HT-29 (cell line): Measurements from ENCODE around the gene MRPL44. TPM values are rescaled to one million over a fixed set of nuclear protein-coding genes. Genes with fewer than 3 reads are reported as not detected.

Experiments used
- DNase-seq: peaks from one replicate; pipeline ENCODE4 v3.0.0-alpha.2; 2015; ENCODE audit warnings: low spot score
- total RNA-seq: library from RNA; depleted of rRNA; stranded (reverse); fragments of >200 nt; shearing (Covaris generic); gene quantifications from 2 replicates; pipeline ENCODE4 v1.2.3, GENCODE V29; 2014; rRNA removed

The MRPL44 gene
- total RNA-seq = 23.1 and 24.4 TPM in 2 replicates

DNA sequence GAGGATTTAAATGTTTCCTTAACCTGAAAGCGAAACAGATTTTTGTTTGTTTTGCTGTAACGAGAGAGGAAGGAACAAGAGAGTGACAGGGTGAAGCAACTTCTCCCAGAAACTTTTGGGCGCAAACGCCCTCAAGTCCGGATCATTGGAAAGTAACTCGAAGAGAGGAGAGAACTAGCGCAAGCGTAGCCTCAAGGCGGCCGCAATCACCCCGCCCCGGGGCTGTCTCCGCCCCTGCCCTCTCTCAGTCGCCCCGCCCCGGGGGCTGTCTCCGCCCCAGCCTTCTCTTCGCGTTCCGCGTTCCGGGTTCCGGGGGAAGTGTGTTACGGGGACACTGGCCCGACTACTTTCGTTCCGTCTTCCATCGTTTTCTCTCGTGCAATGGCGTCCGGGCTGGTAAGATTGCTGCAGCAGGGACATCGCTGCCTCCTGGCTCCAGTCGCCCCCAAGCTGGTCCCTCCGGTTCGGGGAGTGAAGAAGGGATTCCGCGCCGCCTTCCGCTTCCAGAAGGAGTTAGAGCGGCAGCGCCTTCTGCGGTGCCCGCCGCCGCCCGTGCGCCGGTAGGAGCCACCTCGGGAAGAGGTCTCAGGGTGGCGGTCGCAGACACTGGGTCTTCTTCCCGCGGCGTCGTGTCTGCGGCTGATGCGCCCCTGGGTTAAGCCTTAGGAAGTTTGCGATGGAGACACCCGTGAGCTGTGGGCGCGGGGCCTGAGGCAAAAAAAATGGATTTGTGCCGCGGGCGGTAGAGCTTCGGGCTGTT, at the start of gene MRPL44:
MRPL44 (plus strand) TSS at position 372 of the 760 bp plus-strand sequence; CDS start at position 382, 10 bp downstream.
- peak; percentile 96 for DNase-seq

DNA sequence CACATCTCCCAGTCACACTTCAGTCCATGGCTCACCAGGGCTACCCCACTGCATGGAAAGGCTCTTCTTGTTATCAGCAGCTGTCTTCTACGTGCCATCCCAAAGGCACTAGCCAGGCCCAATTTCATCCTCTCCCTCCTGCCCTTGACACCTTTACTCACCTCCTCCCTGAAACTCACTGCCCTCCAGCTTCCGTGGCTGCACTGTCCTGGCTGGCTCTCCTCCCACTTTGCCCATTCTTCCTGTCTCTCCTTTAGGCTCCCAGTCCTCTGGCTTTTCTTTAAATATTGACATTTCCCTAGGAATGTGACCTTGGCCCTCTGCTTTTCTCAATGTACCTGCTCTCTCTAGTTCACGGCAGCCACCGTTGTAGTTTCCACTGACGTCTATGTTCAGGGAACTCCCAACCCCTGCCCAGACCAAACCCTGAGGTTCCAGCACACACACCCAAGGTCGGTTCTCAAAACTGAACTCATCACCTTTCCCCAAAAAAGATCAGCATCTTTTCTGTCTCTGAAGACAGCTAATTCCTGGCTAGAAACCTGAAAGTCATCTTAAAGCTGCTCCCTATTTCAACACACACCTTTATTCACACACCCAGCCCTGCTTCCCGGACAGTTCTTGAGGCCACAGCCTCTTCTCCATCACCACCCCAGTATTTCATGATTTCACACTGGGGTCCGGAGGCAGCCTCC, 48.8 kb upstream of the MRPL44 start:
- peak; percentile 22 for DNase-seq

DNA sequence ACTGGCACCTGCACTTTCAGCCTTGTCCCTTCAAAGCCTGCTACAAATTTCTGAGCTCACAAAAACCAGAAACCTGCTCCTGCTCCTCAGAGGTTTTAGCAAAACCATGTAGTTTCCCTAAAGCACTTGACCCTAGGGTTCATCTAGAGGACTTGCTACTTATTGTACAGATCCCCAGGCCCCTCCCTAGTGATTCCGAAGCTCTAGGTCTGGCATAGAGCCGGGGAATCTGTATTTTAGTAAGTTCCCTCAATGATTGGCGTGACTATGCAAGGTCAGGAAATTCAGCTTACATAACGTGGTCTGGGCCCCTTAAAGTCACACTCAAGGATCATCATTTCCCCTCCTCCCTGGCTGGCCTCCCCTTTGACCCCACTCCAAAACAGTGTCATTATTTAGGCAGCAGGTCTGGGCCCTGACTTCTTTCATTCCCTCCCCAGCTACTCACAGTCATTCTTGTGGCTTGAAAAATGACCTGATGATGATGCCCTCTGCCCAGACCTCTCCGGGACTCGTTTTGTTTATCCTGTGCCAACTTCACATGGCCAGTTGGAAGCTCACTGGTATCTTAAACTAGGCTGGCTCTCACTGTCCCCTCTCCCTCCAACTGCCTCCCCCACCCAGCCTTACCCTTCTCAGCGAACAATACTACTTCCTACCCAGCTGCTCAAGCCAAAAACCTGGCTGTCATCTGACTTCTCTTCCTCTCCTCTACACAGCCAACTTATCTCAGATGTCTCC, 48.1 kb upstream of the MRPL44 start:
- DNase-seq = peak; percentile 16

DNA sequence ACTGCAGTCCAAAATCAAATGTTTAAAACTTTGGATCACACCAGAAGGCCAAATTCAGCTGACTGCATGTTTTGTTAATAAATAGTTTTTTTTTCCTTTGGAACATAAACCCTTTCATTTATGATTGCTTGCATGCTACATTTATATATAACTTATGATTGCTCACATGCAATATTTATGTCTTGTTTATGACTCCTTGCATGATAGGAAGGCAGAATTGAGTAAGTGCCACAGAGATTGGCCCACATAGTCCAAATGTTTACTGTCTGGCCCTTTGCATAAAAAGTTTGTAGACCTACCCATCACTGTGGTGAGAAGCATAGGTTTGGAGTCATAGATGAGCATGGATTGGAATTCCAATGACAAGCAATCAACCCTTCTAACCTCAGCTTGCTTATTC, 42.9 kb upstream of the MRPL44 start:
- DNase-seq = no peak

DNA sequence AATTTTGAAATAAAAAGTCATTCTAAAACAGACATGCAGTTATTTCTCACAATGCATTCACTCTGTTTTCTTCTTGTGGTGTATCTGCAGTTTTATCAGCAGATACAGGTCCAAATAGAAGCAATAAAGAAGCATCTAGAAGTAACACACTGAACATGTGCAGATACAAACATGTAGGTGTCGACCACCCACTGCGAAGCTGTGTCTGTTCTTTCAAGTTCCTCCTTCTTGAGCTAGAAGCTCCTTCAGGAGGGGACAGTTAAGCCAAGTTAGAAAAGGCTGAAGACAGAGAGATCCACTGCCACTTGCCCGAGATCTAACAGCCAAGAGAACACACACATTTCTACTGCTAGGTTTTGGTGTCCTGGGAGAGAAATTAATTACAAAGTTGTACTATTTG, 42.2 kb upstream of the MRPL44 start:
- no peak for DNase-seq

DNA sequence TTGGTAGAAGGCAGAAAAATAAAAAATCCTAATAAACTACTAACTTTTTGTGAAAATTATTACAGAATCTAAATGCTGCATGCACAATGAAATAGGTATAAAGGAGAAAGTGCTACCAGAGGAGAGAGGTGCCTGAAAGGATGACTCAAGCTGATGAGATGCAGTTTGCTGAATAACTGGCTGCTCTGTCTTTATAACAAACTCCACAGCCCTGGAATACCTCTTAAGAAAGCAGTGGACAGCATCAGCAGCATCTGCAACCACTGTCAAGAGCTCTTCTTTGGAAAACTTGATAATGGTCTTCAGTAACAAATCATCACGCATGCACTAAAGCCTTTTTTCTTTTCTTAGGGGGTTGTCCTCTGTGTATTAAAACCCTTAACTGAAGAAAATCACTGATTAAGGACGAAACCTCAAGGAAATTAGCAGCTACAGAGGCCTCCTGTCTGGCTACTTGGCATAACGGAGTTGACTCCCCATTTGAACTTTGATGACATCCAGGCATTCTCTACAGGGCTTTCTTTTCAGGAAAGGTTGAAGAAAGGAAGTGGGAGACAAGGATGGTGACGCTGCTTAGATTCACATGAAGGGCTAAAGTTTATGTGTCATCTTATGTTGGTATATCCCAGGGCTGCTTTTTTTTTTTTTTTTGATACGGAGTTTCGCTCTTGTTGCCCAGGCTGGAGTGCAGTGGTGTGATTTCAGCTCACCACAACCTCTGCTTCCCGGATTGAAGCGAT, 40.9 kb upstream of the MRPL44 start:
- no peak for DNase-seq

DNA sequence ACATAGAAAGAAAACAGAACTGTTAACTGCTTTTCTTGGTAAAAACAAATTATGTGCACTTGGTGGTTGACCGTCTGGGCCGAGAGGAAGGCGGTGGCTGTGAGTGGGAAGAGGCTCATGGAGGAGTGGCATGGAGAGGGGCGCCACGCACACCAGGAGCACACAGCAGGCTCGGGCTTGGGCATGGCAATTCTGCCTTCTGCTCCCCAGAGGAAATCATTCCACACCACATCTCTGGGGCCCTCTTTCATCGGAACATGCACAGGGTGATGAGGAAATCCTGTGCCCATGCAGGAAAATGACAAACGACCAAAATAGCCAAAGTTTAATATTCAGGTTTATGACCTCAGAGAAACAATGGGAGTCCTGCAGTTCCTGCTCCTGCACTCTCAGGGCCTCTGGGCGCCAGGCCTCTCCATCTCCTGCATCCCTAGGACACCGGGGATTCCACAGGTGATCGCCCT, 38.6 kb upstream of the MRPL44 start:
- no peak for DNase-seq

DNA sequence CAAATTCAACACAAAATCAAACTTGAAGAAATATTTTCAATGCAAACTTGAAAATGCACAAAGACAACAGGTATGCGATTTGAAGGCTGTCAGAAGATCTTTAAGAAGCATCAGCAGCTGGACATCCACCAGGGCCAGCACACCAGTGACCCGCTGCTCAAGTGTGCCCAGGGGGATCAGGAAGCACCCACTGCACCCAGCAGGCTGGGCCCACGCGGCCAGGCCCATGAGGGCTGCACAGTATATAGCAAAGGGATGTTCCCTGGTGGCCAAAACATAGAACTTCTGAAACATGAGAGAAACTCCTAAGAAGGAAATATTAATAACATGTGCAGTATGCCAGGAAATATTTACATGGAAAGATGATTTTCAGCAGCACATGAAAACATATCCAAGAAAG, 37.2 kb upstream of the MRPL44 start:
- no peak for DNase-seq

DNA sequence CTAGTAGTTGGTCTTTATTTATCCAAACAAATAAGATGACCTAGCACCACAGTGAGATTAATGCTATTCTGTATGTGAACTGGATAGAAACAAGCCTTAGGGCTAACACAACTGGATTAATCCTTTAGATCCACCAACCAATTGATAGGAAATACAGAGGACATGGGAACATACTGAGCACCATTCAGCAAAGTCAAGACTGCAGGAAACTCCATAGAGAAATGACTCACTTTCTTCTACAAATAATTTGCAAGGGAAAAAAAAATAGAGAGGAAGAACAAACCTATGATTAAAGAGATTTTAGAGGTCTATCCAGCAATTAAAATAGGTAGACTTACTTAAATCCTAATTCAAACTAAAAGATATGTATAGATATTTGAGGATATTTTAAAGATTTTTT, 36.1 kb upstream of the MRPL44 start:
- DNase-seq = no peak

DNA sequence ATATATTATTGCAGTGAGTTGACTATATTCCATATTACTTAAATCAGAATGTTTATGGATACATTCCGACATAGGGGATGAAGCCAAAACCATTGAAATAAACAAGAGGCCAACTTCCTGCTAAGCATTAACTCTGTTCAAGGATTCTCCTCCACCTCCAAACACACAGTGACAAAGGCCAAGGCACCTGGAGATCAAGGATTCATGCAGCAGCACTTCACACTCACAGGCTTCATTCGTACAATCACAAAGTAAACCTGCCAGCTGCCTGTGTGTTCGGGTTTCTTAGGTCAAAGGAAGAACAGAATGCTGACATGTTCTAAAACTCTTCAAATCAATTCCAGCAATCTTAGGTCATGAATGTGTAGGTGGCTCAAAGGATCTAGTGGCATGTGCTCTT, 35.0 kb upstream of the MRPL44 start:
- DNase-seq = no peak

DNA sequence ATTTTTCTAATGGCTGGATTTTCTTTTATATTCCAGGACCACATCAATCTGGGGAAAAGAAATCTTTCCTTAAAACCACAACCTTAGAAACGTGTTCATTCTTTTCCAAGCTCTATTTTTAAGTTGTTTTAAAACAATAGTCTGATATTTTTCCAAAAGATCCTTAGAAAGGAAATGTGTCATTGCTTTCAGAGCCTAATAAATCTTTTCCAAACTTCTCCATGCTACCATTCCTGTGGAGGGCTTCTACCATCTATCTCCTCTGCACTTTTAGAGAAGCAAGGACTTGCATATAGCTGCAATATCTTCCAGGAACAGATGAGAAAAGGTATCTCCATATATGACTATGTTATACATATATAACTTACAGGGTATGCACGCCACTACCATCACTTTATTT, 33.3 kb upstream of the MRPL44 start:
- no peak for DNase-seq

DNA sequence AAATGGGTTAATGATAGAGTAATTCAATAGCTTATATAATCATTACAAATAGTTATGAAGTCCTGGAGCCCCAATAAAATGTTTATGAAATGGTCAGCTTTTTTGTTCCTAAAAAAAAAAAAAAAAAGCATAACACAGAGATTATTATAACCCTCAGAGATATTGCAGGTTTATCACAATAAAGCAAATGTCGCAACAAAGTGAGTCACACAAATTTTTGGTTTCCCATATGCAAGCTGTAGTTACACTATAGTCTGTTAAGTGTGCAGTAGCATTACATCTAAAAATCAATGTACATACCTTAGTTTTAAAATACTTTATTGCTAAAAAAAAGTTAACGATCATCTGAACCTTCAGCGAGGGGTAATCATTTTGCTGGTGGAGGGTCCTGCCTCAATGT, 32.2 kb upstream of the MRPL44 start:
- DNase-seq = no peak

DNA sequence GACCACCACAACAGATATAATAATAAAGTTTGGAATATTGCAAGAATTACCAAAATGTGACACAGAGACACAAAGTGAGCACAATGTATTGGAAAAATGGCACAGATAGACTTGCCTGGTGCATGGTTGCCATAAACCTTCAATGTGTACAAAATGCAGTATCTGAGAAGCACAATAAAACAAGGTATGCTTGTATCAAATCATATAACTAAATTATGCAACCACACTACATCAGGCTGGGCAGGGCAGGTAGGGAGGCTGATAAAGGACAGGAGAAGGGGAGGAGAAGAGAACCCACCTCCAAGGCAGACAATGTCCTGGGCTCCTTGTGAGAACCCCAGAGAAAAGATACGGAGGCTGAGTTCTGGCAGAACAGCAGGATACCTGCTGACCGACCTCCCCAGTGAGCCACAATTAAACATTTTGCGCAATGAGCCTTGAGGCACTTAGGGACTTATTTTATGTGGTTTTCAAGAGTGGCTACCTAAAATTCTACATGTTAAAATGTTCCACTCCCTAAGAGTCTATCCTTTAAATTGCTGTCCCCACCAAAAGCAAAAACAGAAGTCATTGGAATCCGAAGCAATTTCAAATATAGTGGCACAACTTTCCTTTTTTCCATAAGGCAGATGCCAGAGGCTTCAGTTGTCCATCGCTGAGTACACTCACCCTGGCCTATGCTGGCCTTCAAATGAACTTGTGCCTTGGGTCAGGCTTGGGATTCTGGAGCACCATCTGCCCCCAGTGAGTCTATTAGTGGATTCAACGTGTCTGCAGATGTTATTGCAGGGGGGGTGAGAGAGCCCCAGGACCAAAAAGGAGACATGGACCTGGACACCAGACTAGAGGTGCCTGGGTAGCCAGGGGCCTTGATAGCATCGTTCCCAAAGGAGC, 28.9 kb upstream of the MRPL44 start:
- DNase-seq = no peak

DNA sequence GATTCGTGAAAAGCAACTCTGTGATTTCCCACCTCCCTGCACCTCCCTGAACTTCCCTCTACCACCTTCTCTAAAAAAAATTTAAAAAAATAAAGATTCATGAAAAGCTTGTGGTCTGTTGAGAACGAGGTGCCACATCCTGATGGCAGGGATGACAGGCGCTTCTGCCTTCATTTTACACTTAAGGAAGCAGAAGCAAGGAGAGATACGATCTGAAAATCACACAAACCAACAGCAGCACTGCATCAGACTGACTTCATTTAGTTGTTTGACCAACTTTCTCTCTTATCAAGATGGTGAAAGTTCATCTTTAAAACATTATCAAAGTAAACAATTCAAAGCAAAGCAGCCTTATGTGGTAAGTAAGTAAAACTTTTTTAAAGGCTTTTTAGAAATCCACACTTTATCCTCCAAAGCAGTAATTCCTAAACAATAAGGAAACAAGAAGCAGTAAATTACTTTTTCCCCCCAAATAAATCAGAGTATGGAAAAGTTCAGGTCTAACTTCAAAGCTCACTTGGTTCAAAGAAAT, 27.6 kb upstream of the MRPL44 start:
- peak; percentile 41 for DNase-seq

DNA sequence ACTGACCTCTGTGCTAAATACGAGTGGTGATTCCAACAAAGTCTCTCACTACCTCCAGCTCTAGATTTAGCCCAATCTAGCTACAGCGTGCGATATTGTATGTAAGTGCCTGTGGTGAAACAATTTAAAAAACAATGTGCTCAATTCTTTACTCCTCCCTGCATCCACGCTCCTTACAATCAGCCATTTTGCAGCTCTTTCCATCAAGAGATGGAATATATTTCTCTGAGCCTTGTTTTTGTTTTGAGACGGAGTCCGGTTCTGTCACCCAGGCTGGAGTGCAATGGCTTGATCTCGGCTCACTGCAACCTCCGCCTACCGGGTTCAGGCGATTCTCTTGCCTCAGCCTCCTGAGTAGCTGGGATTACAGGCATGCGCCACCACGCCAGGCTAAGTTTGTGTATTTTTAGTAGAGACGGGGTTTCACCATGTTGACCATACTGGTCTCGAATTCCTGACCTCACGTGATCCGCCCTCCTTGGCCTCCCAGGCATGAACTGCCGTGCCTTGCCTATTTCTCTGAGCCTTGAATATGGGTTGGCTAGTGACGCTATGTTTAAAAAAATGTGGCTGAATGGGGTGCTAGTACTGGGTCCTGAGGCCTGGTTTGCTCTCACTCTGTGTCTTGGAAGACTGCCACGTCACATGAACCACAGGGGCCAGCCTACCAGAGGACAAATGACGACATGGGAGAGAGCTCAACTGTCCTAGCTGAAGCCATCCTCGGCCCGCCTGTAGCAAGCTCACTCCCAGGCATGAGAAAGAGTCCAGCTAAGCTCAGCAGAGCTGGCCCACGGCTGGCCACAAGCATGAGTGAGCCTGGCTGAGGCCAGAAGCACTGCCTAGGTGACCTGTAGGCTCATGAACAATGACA, 26.9 kb upstream of the MRPL44 start:
- DNase-seq = peak; percentile 25

DNA sequence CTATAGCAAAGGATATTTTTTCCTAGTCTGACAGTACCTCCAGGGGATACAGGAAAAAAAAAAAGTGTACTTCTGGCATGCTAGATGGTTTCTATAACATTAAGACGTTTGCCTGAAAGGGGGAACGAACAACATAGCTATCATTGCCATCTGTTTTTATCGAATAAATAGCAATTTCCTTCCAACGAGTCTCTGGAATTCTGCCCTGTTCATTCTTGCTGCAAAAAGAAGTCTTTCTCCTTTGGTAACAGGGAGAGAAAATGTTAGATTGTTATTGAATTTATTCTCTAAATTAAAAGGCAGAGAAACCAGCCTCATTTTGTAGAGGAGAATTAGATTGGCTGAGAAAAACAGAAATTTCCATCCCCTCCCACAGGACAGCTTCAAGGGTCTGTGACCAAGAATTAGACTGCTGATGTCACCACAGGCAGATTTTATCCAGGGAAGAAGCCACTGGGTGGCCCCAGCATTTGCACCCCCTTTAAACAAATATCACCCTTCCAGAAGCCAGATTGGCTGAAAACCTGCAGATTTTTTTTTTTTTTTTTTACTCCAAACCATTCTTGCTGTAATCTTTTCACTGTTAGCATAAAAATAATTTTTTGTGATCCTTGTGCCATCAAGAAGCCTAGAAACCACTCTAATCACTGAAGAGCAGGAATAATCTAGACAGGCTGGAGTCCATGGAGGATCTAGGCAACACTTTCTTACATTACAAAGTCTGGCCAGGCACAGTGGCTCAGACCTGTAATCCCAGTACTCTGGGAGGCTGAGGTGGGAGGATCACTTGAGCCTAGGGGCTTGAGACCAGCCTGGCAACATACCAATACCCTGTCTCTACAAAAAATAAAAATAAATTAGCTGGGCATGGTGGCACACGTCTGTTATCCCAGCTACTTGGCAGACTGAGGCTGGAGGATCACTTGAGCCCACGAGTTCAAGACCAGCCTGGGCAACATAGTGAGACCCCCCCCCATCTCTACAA, 24.2 kb upstream of the MRPL44 start:
- no peak for DNase-seq

DNA sequence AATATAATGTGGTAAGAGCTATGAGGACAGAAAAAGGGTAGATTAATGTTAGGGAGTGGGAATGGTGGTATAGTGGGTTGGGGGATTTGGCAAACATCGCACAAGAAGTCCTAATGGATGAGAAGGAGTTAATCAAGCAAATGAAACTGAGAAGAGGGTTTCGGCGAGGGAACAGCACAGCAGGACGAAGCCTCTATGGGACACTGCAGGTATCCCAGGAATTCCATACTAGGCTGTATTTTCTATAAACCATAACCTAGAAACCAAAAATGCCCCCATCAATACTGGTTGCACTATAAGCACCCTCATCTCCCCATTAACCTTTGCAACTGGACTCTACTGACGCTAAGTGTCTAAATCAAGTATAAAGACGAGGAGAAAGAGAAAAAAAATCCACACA, 22.4 kb upstream of the MRPL44 start:
- no peak for DNase-seq
